Esophagus squamous epithelium (tissue), 4 donors: ENCODE results near the gene MFSD1.

Experiments
- CTCF ChIP-seq, 6 experiments: fragments of 450-650 bp in 4 of 6; fragments of 200-600 bp in 2 of 6; sonication (generic) in 2 of 6; IDR thresholded peaks; one replicate each; pipeline ENCODE4 v1.5.1; 2016 to 2019; ENCODE audit warnings: antibody characterized with exemption in 6 of 6, mild to moderate bottlenecking in 4 of 6, moderate library complexity in 4 of 6
- POLR2A ChIP-seq, 4 donors: fragments of 450-650 bp; IDR thresholded peaks; one replicate each; pipeline ENCODE4 v1.6.1; 2017; ENCODE audit warnings: antibody characterized with exemption in 4 of 4, mild to moderate bottlenecking in 4 of 4, moderate library complexity in 3 of 4

- TF ChIP-seq CTCF (IDR thresholded peaks at IDR 0.05) (no peak), POLR2A (IDR thresholded peaks at IDR 0.05) (no peak)
Measured at GRCh38 chr3:158781191-158781590, 20.7 kb upstream of the MFSD1 start.
